Activated T-cell treated with anti-CD3 and anti-CD28 coated beads, Interleukin-2, amount 50 U/mL, for 72 hours (primary cell): ENCODE measurements around the gene CD200. TPM values are rescaled to one million over a fixed set of nuclear protein-coding genes. Genes with fewer than 3 reads are reported as not detected.

Experiments
- ATAC-seq, 2 donors: fragments of 150-1000 bp; cut with Tn5 transposase; replicated peaks in 1 of 2; 2 replicates each; pipeline ENCODE4 v1.10.0; 2021; ENCODE audit warnings: moderate library complexity in 2 of 2, mild to moderate bottlenecking in 1 of 2
- DNase-seq, 2 donors: peaks; one replicate each; pipeline ENCODE4 v3.0.0; 2021 to 2022; ENCODE audit warnings: mixed read lengths in 1 of 2
- H3K27ac Mint-ChIP-seq: one replicate; pipeline ENCODE4 v1.8.0; 2022; ENCODE audit warnings: mild to moderate bottlenecking, moderate library complexity, mixed read lengths
- H3K27me3 Mint-ChIP-seq: one replicate; pipeline ENCODE4 v1.8.0; 2022; ENCODE audit warnings: low read depth, mixed read lengths
- H3K36me3 Mint-ChIP-seq, 2 donors: one replicate each; pipeline ENCODE4 v1.8.0; 2022; ENCODE audit warnings: mixed read lengths in 2 of 2, mild to moderate bottlenecking in 1 of 2; ENCODE audit not compliant: insufficient read depth in 2 of 2
- H3K4me1 Mint-ChIP-seq: one replicate; pipeline ENCODE4 v1.8.0; 2022; ENCODE audit warnings: low read depth, mixed read lengths
- H3K4me3 Mint-ChIP-seq, 2 donors: one replicate each; pipeline ENCODE4 v1.8.0; 2022; ENCODE audit warnings: mild to moderate bottlenecking in 2 of 2, mixed read lengths in 2 of 2, moderate library complexity in 2 of 2
- H3K9me3 Mint-ChIP-seq, 2 donors: one replicate each; pipeline ENCODE4 v1.8.0; 2022; ENCODE audit warnings: mixed read lengths in 2 of 2
- total RNA-seq, 2 donors: library from RNA; stranded (reverse); gene quantifications; one replicate each; pipeline ENCODE4 v1.2.3, GENCODE V29; 2022

Gene CD200
- total RNA-seq, 2 donors from 2014 or later = 23.5 to 27.4 TPM

GRCh38 chr3:112354642-112355306, 21.8 kb downstream of the CD200 start:
- peaks cover 64% of the 10 kb centered on the region for H3K4me1 Mint-ChIP-seq
- peaks cover 2 to 20% of the 10 kb centered on the region in 2 donors for H3K36me3 Mint-ChIP-seq
- H3K9me3 Mint-ChIP-seq = no peaks in the 10 kb centered on the region
- ATAC-seq = no peak
- DNase-seq = no peak
- no peak overlapping the region for H3K27ac Mint-ChIP-seq
- H3K27me3 Mint-ChIP-seq = no peaks in the 10 kb centered on the region
- no peak overlapping the region for H3K4me3 Mint-ChIP-seq

GRCh38 chr3:112355307-112355687, 22.3 kb downstream of the CD200 start:
- no peak for ATAC-seq
- Mint-ChIP-seq H3K4me1 (peaks cover 59% of the 10 kb centered on the region), H3K9me3 (no peaks in the 10 kb centered on the region), H3K27ac (no peak overlapping the region), H3K36me3 (peaks cover 2 to 15% of the 10 kb centered on the region in 2 donors), H3K4me3 (no peak overlapping the region), H3K27me3 (no peaks in the 10 kb centered on the region)
- DNase-seq = no peak

GRCh38 chr3:112357930-112358780, 25.2 kb downstream of the CD200 start:
- H3K4me3 Mint-ChIP-seq = peak overlapping the region; percentile 74 to 80

GRCh38 chr3:112360561-112360960, 27.6 kb downstream of the CD200 start:
- Mint-ChIP-seq H3K4me1 (peaks cover 53% of the 10 kb centered on the region), H3K9me3 (no peaks in the 10 kb centered on the region), H3K4me3 (no peak overlapping the region), H3K36me3 (peaks cover 3 to 12% of the 10 kb centered on the region in 2 donors), H3K27ac (no peak overlapping the region), H3K27me3 (no peaks in the 10 kb centered on the region)
- DNase-seq = no peak
- no peak for ATAC-seq

More at GRCh38 chr3:112357930-112358780, 25.2 kb downstream of the CD200 start:
- ATAC-seq (peak; percentile 84 to 88), DNase-seq (peak; percentile 28 to 37)
- Mint-ChIP-seq H3K27ac (peak overlapping the region; percentile 83), H3K27me3 (no peaks in the 10 kb centered on the region), H3K36me3 (peaks cover 0 to 8% of the 10 kb centered on the region in 2 donors), H3K9me3 (no peaks in the 10 kb centered on the region), H3K4me1 (peaks cover 38% of the 10 kb centered on the region)

- ATAC-seq (no peak), DNase-seq (no peak)
- Mint-ChIP-seq H3K27me3 (no peaks in the 10 kb centered on the region), H3K36me3 (peaks cover 3 to 15% of the 10 kb centered on the region in 2 donors), H3K4me1 (peaks cover 56% of the 10 kb centered on the region), H3K4me3 (no peak overlapping the region), H3K27ac (no peak overlapping the region), H3K9me3 (no peaks in the 10 kb centered on the region)
These were observed 29.3 kb downstream of the CD200 start for GRCh38 chr3:112362221-112362620.

GRCh38 chr3:112364291-112364690, 31.3 kb downstream of the CD200 start:
- peak overlapping the region; percentile 49 for H3K27ac Mint-ChIP-seq
- peak; percentile 45 to 47 for ATAC-seq
- peaks cover 4 to 15% of the 10 kb centered on the region in 2 donors for H3K36me3 Mint-ChIP-seq
- H3K4me1 Mint-ChIP-seq = peaks cover 35% of the 10 kb centered on the region
- H3K9me3 Mint-ChIP-seq = no peaks in the 10 kb centered on the region
- no peak for DNase-seq
- H3K27me3 Mint-ChIP-seq = no peaks in the 10 kb centered on the region
- H3K4me3 Mint-ChIP-seq = peak overlapping the region; percentile 53 to 83

GRCh38 chr3:112365035-112365434, 32.1 kb downstream of the CD200 start:
- Mint-ChIP-seq H3K4me1 (peaks cover 35% of the 10 kb centered on the region), H3K27ac (peak overlapping the region; percentile 49), H3K36me3 (peaks cover 4 to 14% of the 10 kb centered on the region in 2 donors), H3K27me3 (no peaks in the 10 kb centered on the region), H3K4me3 (peak overlapping the region; percentile 53 to 83), H3K9me3 (no peaks in the 10 kb centered on the region)
- peak in 1 of 2 donors; percentile 50 for ATAC-seq
- DNase-seq = no peak

- Mint-ChIP-seq H3K4me1 (peaks cover 35% of the 10 kb centered on the region), H3K36me3 (peaks cover 4 to 14% of the 10 kb centered on the region in 2 donors)
These were observed 32.7 kb downstream of the CD200 start for GRCh38 chr3:112365636-112366035.

GRCh38 chr3:112366522-112366921, 33.6 kb downstream of the CD200 start:
- DNase-seq (no peak), ATAC-seq (no peak)
- H3K36me3 Mint-ChIP-seq = peaks cover 4 to 13% of the 10 kb centered on the region in 2 donors
- peak overlapping the region in 1 of 2 donors; percentile 16 for H3K4me3 Mint-ChIP-seq
- H3K27ac Mint-ChIP-seq = no peak overlapping the region
- no peaks in the 10 kb centered on the region for H3K27me3 Mint-ChIP-seq
- H3K4me1 Mint-ChIP-seq = peaks cover 35% of the 10 kb centered on the region
- H3K9me3 Mint-ChIP-seq = no peaks in the 10 kb centered on the region

More at GRCh38 chr3:112365636-112366035, 32.7 kb downstream of the CD200 start:
- Mint-ChIP-seq H3K27ac (peak overlapping the region; percentile 49), H3K9me3 (no peaks in the 10 kb centered on the region), H3K27me3 (no peaks in the 10 kb centered on the region), H3K4me3 (peak overlapping the region in 1 of 2 donors; percentile 83)
- ATAC-seq (no peak), DNase-seq (no peak)

GRCh38 chr3:112371569-112371968, 38.6 kb downstream of the CD200 start:
- Mint-ChIP-seq H3K27me3 (no peaks in the 10 kb centered on the region), H3K9me3 (no peaks in the 10 kb centered on the region), H3K4me3 (no peak overlapping the region), H3K27ac (no peak overlapping the region), H3K36me3 (peaks cover 0 to 1% of the 10 kb centered on the region in 2 donors), H3K4me1 (peaks cover 33% of the 10 kb centered on the region)
- ATAC-seq = no peak
- DNase-seq = no peak

GRCh38 chr3:112372396-112372795, 39.4 kb downstream of the CD200 start:
- H3K27ac Mint-ChIP-seq = no peak overlapping the region
- H3K9me3 Mint-ChIP-seq = peaks cover 0 to 3% of the 10 kb centered on the region in 2 donors
- ATAC-seq = no peak
- no peak overlapping the region for H3K4me3 Mint-ChIP-seq
- peaks cover 0 to 1% of the 10 kb centered on the region in 2 donors for H3K36me3 Mint-ChIP-seq
- peaks cover 38% of the 10 kb centered on the region for H3K4me1 Mint-ChIP-seq
- H3K27me3 Mint-ChIP-seq = no peaks in the 10 kb centered on the region
- no peak for DNase-seq

GRCh38 chr3:112373476-112373875, 40.5 kb downstream of the CD200 start:
- ATAC-seq = no peak
- Mint-ChIP-seq H3K4me1 (peaks cover 49% of the 10 kb centered on the region), H3K27ac (peak overlapping the region; percentile 25)

GRCh38 chr3:112373924-112374323, 41.0 kb downstream of the CD200 start:
- no peaks in the 10 kb centered on the region for H3K27me3 Mint-ChIP-seq
- no peaks in the 10 kb centered on the region for H3K36me3 Mint-ChIP-seq
- no peak overlapping the region for H3K4me3 Mint-ChIP-seq
- H3K9me3 Mint-ChIP-seq = peaks cover 0 to 3% of the 10 kb centered on the region in 2 donors
- no peak for DNase-seq
- H3K4me1 Mint-ChIP-seq = peaks cover 53% of the 10 kb centered on the region
- no peak for ATAC-seq
- H3K27ac Mint-ChIP-seq = no peak overlapping the region

More at GRCh38 chr3:112373476-112373875, 40.5 kb downstream of the CD200 start:
- DNase-seq = no peak
- Mint-ChIP-seq H3K9me3 (peaks cover 0 to 3% of the 10 kb centered on the region in 2 donors), H3K27me3 (no peaks in the 10 kb centered on the region), H3K36me3 (no peaks in the 10 kb centered on the region), H3K4me3 (no peak overlapping the region)
